GM12891 (cell line): ENCODE data around the gene SMIM23.

Experiments
- PAX5 ChIP-seq: IDR thresholded peaks from 2 replicates; pipeline ENCODE4 v1.6.1; 2011; ENCODE audit warnings: low read length, moderate library complexity, mild to moderate bottlenecking; ENCODE audit not compliant: insufficient read depth, severe bottlenecking
- POLR2A ChIP-seq: IDR thresholded peaks from 2 replicates; pipeline ENCODE4 v1.6.1; 2011; ENCODE audit warnings: low read depth, low read length, control low read depth
- POLR2AphosphoS5 ChIP-seq: IDR thresholded peaks from 2 replicates; pipeline ENCODE4 v1.6.1; 2011; ENCODE audit warnings: low read depth, low read length, control low read depth
- POU2F2 ChIP-seq: IDR thresholded peaks from 2 replicates; pipeline ENCODE4 v1.6.1; 2011; ENCODE audit warnings: low read depth, mild to moderate bottlenecking, control low read depth, low read length, moderate library complexity
- SPI1 ChIP-seq: IDR thresholded peaks from 2 replicates; pipeline ENCODE4 v1.6.1; 2011; ENCODE audit warnings: low read depth, low read length, control low read depth
- TAF1 ChIP-seq: IDR thresholded peaks from 2 replicates; pipeline ENCODE4 v1.6.1; 2011; ENCODE audit warnings: low read depth, low read length, control low read depth

- TF ChIP-seq POLR2AphosphoS5 (no peak), POLR2A (no peak), TAF1 (no peak), PAX5 (no peak), POU2F2 (no peak), SPI1 (no peak)
These were observed 40.0 kb upstream of the SMIM23 start for GRCh38 chr5:171745602-171746001.
